ENCODE data around the gene CBX5. TPM values are rescaled to one million over a fixed set of nuclear protein-coding genes. Genes with fewer than 3 reads are reported as not detected.

CBX5 gene
- total RNA-seq, 4 donors from 2014 or later: 20.9 to 38.8 (median 25.3) TPM

- DNase-seq (ENCODE audit: low spot score): no peak
- no peak for ATAC-seq (ENCODE audit: low FRiP score)
- no peak for TF ChIP-seq CTCF (IDR thresholded peaks at IDR 0.05)
These were observed 13.1 kb downstream of the CBX5 start for GRCh38 chr12:54266852-54267251.

- DNase-seq (ENCODE audit: low spot score) (no peak), ATAC-seq (ENCODE audit: low FRiP score) (no peak)
- no peak for TF ChIP-seq CTCF (IDR thresholded peaks at IDR 0.05)
These were observed 14.5 kb downstream of the CBX5 start for GRCh38 chr12:54265364-54265812.

- no peak for DNase-seq (ENCODE audit: low spot score)
- no peak for TF ChIP-seq CTCF (IDR thresholded peaks at IDR 0.05)
- ATAC-seq (ENCODE audit: low FRiP score): peak; percentile 30
These were observed 17.5 kb downstream of the CBX5 start for GRCh38 chr12:54262403-54262925.

GRCh38 chr12:54261815-54262402 is 18.0 kb downstream of the CBX5 start:
- TF ChIP-seq CTCF (IDR thresholded peaks at IDR 0.05): no peak
- ATAC-seq (ENCODE audit: low FRiP score): no peak
- DNase-seq (ENCODE audit: low spot score): no peak

GRCh38 chr12:54259194-54260011 is 20.5 kb downstream of the CBX5 start:
- no peak for TF ChIP-seq CTCF (IDR thresholded peaks at IDR 0.05)
- ATAC-seq (ENCODE audit: low FRiP score) (peak; percentile 76), DNase-seq (ENCODE audit: low spot score) (no peak)

- no peak for TF ChIP-seq CTCF (IDR thresholded peaks at IDR 0.05)
- ATAC-seq (ENCODE audit: low FRiP score): no peak
- DNase-seq (ENCODE audit: low spot score): no peak
These were observed 21.7 kb downstream of the CBX5 start for GRCh38 chr12:54258201-54258681.
